Measurements from ENCODE around the gene STX4. TPM values are rescaled to one million over a fixed set of nuclear protein-coding genes. Genes with fewer than 3 reads are reported as not detected.

Gene STX4
- total and polyA plus RNA-seq, 11 donors, result 19.5 to 73.8 (median 44.6) TPM

- Histone ChIP-seq H3K36me3 (no peaks in the 10 kb centered on the region), H3K27ac (no peak overlapping the region), H3K4me1 (peaks cover 0 to 8% (median 0%) of the 10 kb centered on the region in 12 donors), H3K4me3 (no peak overlapping the region), H3K9me3 (no peaks in the 10 kb centered on the region), H3K27me3 (peaks cover 9 to 32% (median 26%) of the 10 kb centered on the region in 9 donors)
- DNase-seq, result peak in 1 of 5 donors; percentile 16
- TF ChIP-seq, protein P1, sequence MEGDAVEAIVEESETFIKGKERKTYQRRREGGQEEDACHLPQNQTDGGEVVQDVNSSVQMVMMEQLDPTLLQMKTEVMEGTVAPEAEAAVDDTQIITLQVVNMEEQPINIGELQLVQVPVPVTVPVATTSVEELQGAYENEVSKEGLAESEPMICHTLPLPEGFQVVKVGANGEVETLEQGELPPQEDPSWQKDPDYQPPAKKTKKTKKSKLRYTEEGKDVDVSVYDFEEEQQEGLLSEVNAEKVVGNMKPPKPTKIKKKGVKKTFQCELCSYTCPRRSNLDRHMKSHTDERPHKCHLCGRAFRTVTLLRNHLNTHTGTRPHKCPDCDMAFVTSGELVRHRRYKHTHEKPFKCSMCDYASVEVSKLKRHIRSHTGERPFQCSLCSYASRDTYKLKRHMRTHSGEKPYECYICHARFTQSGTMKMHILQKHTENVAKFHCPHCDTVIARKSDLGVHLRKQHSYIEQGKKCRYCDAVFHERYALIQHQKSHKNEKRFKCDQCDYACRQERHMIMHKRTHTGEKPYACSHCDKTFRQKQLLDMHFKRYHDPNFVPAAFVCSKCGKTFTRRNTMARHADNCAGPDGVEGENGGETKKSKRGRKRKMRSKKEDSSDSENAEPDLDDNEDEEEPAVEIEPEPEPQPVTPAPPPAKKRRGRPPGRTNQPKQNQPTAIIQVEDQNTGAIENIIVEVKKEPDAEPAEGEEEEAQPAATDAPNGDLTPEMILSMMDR (IDR thresholded peaks at IDR 0.05), result no peak
- TF ChIP-seq POLR2A (IDR thresholded peaks at IDR 0.05), result no peak
- WGBS, 4 donors, result 66 to 73% (median 71%) methylated on average over 15 to 16 of the region's 16 CpGs
- no peak for ATAC-seq
- intact Hi-C loops (cut with DNase I), result no loop called here
Observed at GRCh38 chr16:31005350-31006085, 27.8 kb upstream of the STX4 start.

DNA sequence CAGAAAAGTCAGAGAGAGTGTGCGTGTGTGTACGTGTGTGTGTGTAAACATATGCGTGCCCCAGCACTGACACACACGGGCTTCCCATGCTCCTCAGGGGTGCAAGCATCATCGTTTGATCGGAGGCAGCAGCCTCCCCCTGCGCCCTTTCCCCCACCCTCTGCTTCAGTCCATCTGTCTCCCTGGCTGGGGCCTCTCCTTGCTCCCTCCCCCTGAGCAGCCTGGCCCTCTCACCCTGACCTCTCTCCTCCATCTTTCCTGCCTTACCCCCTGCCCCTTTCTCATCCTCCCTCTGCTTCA, 27.3 kb upstream of the STX4 start:
- DNase-seq (no peak), ATAC-seq (no peak)
- H3K4me1 ChIP-seq, result peaks cover 0 to 12% (median 0%) of the 10 kb centered on the region in 12 donors
- no peak overlapping the region for H3K27ac ChIP-seq
- TF ChIP-seq, protein P1 (IDR thresholded peaks at IDR 0.05), result no peak
- TF ChIP-seq POLR2A (IDR thresholded peaks at IDR 0.05), result no peak
- intact Hi-C loops (cut with DNase I), result no loop called here
- H3K36me3 ChIP-seq, result no peaks in the 10 kb centered on the region
- H3K4me3 ChIP-seq, result no peak overlapping the region
- H3K9me3 ChIP-seq, result no peaks in the 10 kb centered on the region
- H3K27me3 ChIP-seq, result peaks cover 13 to 37% (median 31%) of the 10 kb centered on the region in 9 donors
- 53 to 61% (median 55%) methylated on average over 7 of the region's 7 CpGs for WGBS, 4 donors

- no peak overlapping the region for H3K4me3 ChIP-seq
- peaks cover 17 to 42% (median 36%) of the 10 kb centered on the region in 9 donors for H3K27me3 ChIP-seq
- TF ChIP-seq, protein P1 (IDR thresholded peaks at IDR 0.05), result no peak
- TF ChIP-seq POLR2A (IDR thresholded peaks at IDR 0.05), result no peak
- DNase-seq (peak in 1 of 5 donors; percentile 12), ATAC-seq (no peak)
- H3K27ac ChIP-seq, result no peak overlapping the region
- no peaks in the 10 kb centered on the region for H3K36me3 ChIP-seq
- WGBS, 4 donors, result 86 to 94% (median 90%) methylated on average over 8 of the region's 8 CpGs
- no peaks in the 10 kb centered on the region for H3K9me3 ChIP-seq
- H3K4me1 ChIP-seq, result peaks cover 0 to 12% (median 0%) of the 10 kb centered on the region in 12 donors
- intact Hi-C loops (cut with DNase I), result no loop called here
Observed at GRCh38 chr16:31006589-31006988, 26.8 kb upstream of the STX4 start.

DNA sequence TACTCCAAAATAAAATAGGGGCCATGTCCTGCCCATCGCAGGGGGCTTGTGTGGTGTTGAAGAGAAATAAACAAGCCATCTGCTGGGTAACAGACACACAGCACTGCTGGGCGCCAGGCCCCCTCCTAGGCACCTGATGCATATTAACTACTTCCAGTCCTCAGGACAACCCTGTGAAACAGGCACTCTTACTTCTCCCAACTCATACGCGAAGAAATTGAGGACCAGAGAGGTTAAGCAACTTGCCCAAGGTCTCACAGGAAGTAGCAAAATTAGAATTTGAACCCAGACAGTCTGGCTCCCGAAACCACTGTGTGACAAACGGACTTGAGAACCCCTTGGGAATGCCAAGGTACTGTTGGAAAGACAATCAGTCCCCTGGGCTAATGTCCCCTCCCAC, 25.7 kb upstream of the STX4 start:
- no peak for TF ChIP-seq POLR2A (IDR thresholded peaks at IDR 0.05)
- TF ChIP-seq, protein P1 (IDR thresholded peaks at IDR 0.05), result no peak
- DNase-seq (peak in 1 of 5 donors; percentile 9), ATAC-seq (no peak)
- Histone ChIP-seq H3K27me3 (peaks cover 17 to 53% (median 44%) of the 10 kb centered on the region in 9 donors), H3K4me1 (peaks cover 0 to 5% (median 0%) of the 10 kb centered on the region in 12 donors), H3K4me3 (no peak overlapping the region), H3K27ac (no peak overlapping the region), H3K9me3 (no peaks in the 10 kb centered on the region), H3K36me3 (no peaks in the 10 kb centered on the region)
- 42 to 53% (median 47%) methylated on average over 6 of the region's 6 CpGs for WGBS, 4 donors
- intact Hi-C loops (cut with DNase I), result no loop called here
